Ramos (cell line): ENCODE measurements around the gene LIPA.
"Not testable (repeated sequence)": the region's sequence is repeated elsewhere in the genome, so short reads cannot be mapped to it uniquely, and the experiment has no call there.

Source experiments
- in situ Hi-C: fragments of 300-500 bp; cut with MboI; formaldehyde crosslinking; loops from one replicate; pipeline ENCODE4 v1.14.3; 2022; ENCODE audit warnings: low sequenced_read_pairs; ENCODE audit not compliant: unreplicated experiment

Gene LIPA

DNA sequence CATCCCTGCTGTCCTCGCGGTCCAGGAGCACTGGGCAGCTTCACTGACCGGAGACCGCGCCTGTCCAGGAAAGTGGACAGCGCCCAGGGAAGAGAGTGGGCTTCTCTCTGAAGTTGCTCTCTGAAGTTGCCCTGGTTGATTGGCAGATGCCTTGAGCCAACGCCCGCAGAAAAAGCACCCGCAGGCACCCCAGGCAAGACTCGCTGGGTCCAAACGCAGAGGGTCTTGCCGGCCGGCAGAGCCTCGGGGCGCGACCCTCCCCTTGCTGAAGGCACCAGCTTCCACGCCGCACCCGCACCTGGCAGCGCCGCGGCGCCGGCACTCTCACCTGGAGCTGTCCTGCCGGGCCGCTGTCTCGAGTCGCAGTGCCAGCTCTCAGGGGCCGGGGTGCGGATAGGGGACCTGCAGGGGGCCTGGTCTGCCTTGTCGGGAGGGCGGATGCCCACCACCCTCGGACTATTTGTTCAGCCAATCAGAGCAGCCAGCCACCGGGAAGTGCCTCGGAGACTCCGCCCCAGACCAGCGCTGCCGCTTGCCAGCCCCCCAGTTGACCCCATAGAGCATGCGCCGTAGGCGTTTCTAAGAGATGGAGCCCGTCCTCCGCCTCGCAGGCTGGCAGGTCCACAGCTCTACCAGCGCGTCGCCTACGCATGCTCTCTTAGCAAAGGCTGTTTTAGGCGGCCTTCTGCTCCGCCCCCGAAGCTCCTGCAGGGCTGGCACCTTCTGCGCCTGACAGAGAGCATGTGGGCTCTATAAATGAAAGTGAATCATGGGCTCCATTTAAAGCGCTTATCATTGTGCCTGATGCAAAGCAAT lies at the start of gene LIPA:
TSS of gene LIPA (minus strand) at position 367 of the 816 bp plus-strand sequence. CDS start 4,127 bp downstream, outside the sequence.
- in situ Hi-C loops = loop anchor here (10.0 kb wide), 1 partner anchor 313 kb away; no protein-coding TSS in a partner anchor

DNA sequence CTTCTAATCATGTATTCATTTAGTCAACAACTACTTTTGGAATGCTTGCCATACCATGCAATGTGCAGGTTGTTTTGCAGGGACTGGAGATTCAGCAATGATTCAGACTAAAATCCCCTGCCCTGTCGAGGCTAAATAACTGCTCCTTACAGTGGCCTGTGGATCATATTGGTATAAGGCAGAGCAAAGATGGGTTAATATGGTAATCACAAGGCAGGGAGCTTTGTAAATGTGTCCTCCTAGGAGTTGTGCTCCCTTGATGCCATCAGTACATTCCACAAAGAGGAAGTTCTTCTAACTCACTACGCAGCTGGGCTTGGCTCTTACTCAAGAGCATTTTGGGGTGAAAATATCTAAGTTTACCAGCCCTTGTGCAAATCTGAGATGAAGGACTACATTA lies 49.7 kb upstream of the LIPA start:
- in situ Hi-C loops = no loop called here

DNA sequence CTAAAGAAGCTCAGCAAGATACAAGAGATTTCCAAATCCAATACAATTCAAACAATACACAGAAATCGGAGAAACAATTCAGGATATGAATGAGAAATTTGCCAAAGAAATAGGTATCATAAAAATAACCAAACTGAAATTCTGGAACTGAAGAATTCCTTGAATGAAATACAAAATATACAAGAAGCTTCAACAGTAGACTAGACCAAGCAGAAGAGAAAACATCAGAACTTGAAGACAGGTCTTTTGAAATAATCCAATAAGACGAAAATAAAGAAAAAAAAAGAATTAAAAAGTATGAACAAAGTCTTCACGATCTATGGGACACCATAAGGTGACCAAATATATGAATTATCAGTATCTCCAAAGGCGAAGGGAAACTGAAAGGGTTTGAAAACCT lies 47.5 kb upstream of the LIPA start:
- in situ Hi-C loops = no loop called here

DNA sequence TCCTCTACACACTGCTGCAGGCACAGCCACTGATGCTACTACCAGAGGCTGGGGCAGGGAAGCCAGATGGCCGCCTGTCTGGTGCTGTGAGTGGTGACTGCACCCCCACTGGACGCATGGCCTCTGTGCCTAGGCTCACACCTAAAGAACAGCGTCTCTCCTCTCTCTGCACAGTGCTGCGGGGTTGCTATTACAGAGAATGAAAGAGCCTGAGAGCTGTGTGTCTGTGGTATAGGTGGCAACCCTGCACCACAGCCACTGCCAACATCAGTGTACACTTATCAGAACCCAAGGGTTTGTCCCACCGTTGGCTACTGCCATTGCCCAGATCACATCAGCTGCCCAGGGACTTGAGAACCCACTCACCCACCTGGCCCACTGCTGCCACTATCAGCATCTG lies 46.2 kb upstream of the LIPA start:
- in situ Hi-C loops = no loop called here

DNA sequence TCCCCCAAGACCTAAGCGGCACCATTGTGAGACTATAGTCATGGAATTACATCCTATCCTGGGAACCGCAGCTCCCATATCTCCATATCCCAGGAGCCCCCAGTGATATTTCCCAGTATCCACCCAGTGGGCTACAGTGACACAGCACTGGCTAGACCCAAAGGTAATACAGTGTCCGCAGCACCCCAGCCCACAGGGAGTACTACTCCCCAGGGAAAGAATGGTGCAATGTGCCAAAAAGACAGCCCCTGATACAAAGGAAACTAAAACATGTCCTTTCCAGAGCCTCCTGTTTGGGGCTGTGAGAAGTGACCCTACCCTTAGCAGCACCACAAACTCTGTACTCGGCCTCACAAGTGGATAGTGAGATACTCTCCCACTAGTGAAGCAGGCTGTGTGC lies 45.8 kb upstream of the LIPA start:
- in situ Hi-C loops = no loop called here

DNA sequence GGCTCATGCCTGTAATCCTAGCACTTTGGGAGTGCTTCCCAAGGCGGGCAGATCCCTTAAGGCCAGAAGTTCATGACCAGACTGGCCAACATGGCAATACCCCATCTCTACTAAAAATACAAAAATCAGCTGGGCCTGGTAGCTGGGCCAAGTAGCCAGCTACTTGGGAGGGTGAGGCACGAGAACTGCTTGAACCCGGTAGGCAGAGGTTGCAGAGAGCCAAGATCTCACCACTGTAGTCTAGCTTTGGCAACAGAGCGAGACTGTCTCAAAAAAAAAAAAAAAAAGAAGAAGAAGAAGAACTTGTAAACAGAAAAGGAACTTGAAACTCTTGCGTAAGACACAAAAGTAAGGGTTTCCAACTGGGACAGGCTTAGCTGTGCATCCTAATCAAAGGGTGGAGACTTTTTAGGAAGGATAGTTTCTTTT lies 44.7 kb upstream of the LIPA start:
- in situ Hi-C loops = no loop called here

DNA sequence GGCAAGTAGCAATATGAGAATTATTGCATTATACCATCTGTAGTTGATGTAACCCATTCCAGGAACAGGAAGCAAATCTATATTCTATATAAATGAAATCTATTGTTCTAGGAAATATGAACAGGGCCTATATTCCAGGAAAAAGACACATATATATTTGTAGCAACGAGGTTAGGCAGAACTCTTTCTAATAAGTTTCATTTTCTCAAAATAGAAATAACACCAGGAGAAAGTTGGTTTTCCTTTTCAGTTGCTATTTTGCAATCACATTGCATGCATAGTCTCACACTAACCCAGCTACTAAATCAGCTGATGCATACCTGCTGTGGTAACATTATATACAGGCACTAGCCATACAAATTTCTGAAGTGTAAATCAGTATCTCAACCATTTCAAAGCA lies 44.0 kb upstream of the LIPA start:
- in situ Hi-C loops = no loop called here

DNA sequence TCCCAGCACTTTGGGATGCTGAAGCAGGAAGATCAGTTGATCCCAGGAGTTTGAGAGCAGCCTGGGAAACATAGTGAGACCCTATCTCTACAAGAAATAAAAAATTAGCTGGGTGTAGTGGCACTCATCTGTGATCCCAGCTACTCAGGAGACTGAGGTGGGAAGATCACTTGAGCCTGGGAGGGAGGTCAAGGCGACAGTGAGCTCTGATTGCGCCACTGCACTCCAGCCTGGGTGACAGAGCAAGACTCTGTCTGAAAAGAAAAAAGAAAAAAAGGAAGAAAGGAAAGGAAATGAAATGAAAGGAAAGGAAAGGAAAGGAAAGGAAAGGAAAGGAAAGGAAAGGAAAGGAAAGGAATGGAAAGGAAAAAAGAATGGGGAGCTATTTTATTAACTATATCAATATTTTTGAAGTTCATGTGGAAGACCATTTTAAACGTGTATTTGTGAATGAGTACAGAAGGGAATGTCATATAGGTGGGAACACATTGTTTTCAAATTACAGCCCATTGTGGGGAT lies 43.2 kb upstream of the LIPA start:
- in situ Hi-C loops = no loop called here

DNA sequence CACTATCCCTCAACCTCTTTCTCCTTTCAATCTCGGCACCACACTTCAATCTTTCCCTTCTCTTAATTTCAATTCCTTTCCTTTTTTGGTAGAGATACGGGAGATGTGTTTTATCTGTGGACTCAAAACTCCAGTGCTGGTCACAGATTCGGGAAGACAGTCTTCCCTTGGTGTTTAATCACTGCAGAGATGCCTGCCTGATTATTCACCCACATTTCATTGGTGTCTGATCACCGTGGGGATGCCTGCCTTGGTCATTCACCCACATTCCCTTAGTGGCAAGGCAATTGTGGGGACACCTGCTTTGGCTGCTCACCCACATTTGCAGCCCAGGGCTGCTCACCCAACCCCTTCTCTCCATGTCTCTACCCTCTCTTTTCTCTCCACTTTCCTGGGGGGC lies 33.7 kb upstream of the LIPA start:
- in situ Hi-C loops = not testable (repeated sequence)

DNA sequence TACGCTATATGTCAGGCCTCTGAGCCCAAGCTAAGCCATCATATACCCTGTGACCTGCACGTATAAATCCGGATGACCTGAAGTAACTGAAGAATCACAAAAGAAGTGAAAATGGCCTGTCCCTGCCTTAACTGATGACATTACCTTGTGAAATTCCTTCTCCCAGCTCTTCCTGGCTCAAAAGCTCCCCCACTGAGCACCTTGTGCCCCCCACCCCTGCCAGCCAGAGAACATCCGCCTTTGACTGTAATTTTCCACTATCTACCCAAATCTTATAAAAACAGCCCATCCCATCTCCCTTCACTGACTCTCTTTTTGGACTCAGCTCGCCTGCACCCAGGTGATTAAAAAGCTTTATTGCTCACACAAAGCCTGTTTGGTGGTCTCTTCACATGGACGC lies 33.1 kb upstream of the LIPA start:
- in situ Hi-C loops = not testable (repeated sequence)

DNA sequence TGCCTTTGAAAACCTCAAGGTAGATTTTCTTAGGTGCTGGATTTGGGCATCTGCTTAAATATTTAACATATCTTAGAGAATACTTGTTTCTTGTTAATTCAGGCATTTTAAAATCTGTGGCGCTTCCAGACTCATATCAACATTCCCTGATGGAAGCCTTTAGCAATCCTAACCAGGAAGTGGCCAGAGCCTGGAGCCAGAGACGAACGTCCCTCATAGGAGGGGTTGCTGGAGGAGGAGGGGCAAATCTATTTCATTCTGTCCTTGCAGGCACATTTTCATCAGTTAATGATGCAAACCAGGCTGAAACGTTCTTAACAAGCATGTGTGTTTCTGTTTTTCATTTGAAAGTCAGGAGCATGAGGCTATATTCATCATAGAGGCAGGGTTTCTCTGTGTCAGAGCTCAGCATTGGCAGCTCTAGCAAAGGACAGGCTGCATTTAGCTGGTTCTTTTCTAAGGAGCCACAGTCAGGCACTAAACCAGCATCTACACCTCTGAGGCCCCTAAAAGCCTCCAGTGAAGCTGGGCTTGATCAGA lies 32.4 kb upstream of the LIPA start:
- in situ Hi-C loops = no loop called here

DNA sequence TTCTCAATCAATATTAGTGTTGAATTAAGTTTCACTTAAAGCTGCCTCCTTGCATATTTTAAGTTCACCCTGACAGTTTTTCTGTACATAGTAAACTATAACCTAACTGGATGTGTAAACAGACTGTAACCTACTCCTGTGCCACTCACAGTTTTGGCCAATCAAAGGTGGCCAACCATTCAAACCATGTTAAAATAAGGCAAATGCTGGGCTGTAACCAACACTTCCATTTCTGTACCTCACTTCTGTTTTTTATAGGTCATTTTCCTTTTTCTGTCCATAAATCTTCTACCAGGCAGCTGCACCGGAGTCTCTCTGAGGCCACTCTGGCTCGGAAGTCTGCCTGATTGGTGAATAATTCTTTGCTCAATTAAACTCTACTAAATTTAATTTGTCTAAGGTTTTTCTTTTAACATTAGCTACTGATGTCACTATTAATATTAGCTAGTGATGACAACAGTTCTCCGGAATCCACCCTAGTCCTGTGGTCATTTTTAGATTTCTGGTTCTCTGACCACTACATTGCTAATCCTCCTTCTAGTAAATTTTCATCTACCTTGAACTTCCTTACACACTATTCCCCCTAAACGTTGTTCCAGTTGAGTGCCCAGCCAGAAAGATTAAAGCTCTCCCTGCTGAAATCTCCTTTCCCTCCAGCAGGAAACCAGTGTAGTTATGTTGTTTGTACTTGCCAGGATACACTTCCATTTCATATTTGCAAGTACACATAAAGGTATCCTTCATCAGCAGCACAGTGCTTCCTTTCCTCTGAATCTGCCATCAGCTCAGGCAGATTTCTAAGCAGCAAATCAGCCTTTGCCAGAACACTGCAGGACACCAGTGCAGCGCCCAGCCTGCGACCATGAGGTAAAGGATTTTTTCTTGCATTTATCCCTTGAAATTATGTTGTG lies 31.7 kb upstream of the LIPA start:
- in situ Hi-C loops = no loop called here

DNA sequence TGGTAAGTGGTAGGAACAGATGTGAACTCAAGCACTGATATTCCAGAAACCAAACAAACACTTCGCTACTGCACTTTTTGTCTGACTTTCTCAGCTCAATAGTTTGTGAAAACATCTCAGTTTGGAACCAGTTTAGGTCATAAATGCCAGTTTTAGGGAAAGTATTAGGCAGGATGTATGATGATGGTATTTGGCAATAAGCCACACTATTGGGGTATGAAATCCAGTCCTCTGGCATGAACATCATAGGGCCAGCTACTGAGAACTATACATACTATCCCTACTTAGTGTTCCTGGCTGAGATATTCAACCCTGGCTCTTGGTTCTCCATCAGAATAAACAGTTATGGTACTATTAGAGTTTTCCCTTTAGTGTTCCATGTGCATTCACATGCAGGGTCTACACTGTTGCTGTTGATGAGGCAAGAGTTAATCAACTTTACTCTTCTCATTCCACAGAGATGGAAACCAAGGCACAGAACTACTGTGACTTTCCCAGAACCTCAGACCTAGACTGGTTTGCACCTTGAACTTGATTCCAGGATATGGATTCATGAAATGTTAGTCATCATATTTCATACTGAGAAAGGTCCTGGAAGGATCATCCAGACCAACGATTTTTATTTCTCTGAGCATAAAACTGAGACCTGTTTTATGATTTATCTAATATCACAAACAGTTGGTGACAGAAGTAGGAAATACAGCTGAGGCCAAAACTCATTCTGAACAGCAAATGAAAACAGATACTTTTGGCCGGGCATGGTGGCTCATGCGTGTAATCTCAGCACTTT lies 30.2 kb upstream of the LIPA start:
- in situ Hi-C loops = no loop called here

DNA sequence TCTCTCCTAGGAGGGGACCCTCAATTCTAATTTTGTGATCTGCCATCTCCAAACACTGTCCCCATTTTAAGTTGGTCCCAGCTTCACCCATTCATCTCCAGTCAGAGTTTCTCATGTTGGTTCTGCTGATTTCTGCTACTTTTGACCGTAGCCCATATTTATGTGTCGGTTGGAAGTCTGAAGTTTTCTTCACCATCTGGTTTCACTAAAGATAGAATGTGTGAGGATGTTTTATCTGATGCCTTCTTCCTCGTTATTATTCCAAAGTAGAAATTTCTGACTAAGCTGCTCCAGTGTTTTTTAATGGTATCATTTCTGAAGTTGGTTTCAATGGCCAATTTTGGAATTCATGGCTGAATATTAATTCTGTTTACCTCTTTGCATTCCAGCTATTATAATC lies 28.9 kb upstream of the LIPA start:
- in situ Hi-C loops = no loop called here

DNA sequence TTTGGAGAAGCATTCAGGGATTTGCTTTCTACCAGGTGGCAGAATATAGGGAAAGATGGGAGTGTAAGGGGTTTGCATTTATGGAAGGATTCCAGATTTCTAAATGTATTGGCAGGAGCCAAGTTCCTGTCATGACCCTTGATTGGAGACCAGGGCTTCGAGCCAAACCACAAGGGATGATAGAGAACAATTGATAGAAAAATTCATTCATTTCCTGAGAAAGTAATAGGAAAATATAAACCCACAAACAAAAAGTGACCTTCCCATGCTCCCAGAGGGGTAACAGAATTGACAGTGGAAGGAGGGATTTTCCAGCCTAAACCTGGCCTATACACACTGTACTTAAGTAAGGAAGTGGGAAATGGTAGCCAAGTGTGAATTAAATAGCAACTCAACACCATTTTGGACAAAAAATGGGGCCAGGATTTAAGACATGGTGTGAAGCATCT lies 27.9 kb upstream of the LIPA start:
- in situ Hi-C loops = no loop called here

DNA sequence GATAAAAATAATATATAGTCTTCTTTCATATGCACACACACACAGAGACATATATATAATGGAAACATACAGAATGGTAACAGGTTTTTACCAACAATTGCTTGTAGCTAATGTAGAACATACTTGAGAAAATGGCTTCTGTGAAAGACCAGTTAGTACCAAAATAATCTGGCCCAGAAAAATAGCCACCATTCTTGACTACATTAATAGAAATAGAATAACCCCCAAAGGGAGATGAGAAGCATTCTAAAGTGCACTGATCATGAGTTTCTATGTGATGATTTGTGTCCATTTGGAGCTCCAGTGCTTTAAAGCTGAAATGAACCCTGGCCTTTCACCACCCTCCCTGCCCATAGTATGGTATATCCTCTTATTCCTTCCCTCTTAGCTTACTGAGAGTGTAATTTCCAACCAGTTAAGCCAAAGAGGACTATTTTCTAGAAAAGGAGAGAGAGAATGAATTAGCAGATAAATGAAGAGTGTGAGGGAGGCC lies 27.4 kb upstream of the LIPA start:
- in situ Hi-C loops = no loop called here

DNA sequence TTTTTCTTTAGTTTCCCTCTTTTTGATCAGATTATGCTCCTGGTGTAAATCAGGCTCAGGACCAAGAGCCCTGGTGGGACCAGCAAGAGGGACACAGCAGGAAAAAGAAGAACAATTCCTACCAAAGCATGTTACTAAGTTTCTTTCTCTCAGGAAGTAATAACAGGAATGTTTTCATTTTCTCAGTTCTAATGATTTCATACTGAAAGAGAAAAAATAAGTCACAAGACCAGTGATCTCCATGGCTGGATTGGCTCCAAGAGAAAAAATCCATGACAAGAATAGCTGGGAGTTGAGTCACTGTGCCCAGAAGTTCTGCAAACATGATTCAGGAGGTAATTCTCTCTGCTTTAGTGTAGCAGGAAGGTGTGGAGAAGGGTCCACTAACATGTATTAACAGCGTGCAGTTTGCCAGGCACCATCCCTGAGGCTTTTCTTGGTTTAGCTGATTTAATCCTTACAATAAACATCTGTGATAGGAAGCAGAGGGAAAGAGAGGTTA lies 26.5 kb upstream of the LIPA start:
- in situ Hi-C loops = no loop called here

DNA sequence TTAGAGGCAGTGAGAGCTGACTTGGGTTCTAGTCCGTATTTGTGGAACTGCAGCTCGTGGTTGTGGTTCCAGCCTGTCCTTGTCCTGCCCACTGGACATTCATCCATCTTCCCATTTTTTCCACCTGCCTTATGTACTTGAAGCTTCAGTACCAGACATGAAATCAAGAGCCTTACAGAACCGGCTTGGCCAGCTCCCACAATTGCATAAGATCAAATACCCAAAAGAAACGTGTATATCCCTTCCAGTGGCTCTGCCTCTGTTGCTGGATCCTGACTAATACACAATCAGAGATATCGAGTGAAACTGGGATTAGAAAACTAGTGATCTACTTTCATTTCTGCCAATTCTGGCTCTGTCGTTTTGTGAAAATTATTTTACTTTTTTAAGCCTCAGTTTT lies 23.8 kb upstream of the LIPA start:
- in situ Hi-C loops = no loop called here

DNA sequence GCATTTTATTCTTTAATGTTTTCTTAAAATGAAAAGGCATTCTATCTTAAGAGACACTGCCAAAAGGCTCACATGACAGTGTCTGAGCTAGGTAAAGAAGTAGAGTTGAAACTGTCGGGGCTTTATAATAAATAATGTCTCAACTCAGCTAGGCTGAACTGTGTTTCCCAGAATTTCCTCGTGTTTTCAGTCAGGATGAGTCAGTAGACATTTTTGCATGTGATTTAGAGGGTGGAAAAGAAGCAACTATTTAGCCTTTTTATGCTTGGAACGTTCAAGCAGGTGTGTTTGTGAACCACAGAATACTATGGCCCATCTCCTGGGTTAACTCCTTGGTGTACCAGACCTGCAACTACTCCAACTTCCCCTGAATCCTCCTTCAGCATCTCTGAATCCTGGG lies 23.4 kb upstream of the LIPA start:
- in situ Hi-C loops = no loop called here

DNA sequence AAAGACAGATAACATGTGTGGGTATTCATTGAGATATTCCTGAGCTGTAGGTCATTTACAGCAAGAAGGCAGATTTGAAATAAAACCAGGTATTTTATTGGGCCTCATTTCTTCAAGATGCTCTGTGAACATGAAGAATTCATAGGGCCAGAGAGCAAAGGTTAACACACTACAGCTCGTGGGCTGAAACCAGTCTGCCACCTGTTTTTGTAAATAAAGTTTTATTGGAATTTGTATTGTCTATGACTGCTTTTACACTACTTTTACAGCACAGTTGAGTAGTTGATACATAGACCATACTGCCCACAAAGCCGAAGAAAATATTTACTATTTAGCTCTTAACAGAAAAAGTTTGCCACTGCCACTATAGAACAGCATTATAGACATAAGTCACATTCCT lies 22.1 kb upstream of the LIPA start:
- in situ Hi-C loops = no loop called here
